Neural crest cell (in vitro differentiated cells): ENCODE data around the gene GDPD5. TPM values are rescaled to one million over a fixed set of nuclear protein-coding genes. Genes with fewer than 3 reads are reported as not detected.
A peak's percentile ranks its signal among the peaks of the same experiment; 100 is the strongest.

Experiments
- DNase-seq: peaks from one replicate; pipeline ENCODE4 v3.0.0; 2021; ENCODE audit warnings: low read depth, mixed read lengths, low spot score
- H3K27ac Mint-ChIP-seq: one replicate; pipeline ENCODE4 v1.8.0; 2021; ENCODE audit warnings: mild to moderate bottlenecking, mixed read lengths; ENCODE audit not compliant: unreplicated experiment
- H3K27me3 Mint-ChIP-seq: 2 replicates; pipeline ENCODE4 v1.8.0; 2021; ENCODE audit warnings: low read depth, mild to moderate bottlenecking, mixed read lengths
- H3K36me3 Mint-ChIP-seq: 2 replicates; pipeline ENCODE4 v1.8.0; 2021; ENCODE audit warnings: low read depth, mild to moderate bottlenecking, mixed read lengths
- H3K4me1 Mint-ChIP-seq: 2 replicates; pipeline ENCODE4 v1.8.0; 2021; ENCODE audit warnings: mixed read lengths
- H3K4me3 Mint-ChIP-seq: one replicate; pipeline ENCODE4 v1.8.0; 2021; ENCODE audit warnings: mild to moderate bottlenecking, mixed read lengths
- H3K9me3 Mint-ChIP-seq: 2 replicates; pipeline ENCODE4 v1.8.0; 2021; ENCODE audit warnings: mixed read lengths
- total RNA-seq: library from RNA; stranded (reverse); gene quantifications from 2 replicates; pipeline ENCODE4 v1.2.1, GENCODE V29; 2021
- TF ChIP-seq, protein P1 (sequence below): fragments of 200-600 bp; sonication (generic); conservative IDR thresholded peaks from 2 replicates; pipeline ENCODE4 v1.5.0; 2021; ENCODE audit warnings: antibody characterized with exemption, mild to moderate bottlenecking

GDPD5 gene
- total RNA-seq, 1 donor from 2014 or later, result 13.3 TPM

DNA sequence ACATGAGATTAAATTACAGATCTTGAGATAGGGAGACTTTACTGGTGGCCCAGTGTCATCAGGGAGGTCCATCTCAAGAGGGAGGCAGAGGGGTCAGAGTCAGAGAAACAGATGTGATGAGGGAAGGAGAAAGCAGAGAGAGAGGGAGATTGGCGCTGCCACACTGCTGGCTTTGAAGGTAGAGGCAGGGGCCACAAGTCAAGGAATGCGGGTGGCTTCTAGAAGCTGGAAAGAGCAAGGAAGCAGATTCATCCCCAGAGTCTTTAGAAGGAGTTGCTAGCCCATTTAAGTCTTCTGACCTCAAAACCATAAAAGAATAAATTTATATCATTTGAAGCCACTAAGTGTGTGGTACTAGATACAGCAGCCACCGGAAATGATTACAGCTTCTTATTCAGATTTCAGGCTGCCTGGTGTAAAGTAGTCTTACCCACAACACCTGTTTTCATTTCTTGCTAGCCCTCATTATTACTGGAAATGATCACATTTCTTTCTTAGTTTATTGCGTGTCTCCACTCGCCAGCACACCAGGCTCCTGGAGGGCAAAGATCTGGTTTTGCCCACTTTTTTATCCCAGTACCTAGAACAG is 23.7 kb upstream of the GDPD5 start:
- TF ChIP-seq, protein P1, sequence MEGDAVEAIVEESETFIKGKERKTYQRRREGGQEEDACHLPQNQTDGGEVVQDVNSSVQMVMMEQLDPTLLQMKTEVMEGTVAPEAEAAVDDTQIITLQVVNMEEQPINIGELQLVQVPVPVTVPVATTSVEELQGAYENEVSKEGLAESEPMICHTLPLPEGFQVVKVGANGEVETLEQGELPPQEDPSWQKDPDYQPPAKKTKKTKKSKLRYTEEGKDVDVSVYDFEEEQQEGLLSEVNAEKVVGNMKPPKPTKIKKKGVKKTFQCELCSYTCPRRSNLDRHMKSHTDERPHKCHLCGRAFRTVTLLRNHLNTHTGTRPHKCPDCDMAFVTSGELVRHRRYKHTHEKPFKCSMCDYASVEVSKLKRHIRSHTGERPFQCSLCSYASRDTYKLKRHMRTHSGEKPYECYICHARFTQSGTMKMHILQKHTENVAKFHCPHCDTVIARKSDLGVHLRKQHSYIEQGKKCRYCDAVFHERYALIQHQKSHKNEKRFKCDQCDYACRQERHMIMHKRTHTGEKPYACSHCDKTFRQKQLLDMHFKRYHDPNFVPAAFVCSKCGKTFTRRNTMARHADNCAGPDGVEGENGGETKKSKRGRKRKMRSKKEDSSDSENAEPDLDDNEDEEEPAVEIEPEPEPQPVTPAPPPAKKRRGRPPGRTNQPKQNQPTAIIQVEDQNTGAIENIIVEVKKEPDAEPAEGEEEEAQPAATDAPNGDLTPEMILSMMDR, result no peak
- Mint-ChIP-seq H3K27ac (peak overlapping the region; percentile 47), H3K4me3 (no peak overlapping the region), H3K4me1 (peaks cover 27% of the 10 kb centered on the region), H3K9me3 (no peaks in the 10 kb centered on the region), H3K27me3 (no peaks in the 10 kb centered on the region), H3K36me3 (no peaks in the 10 kb centered on the region)
- no peak for DNase-seq

DNA sequence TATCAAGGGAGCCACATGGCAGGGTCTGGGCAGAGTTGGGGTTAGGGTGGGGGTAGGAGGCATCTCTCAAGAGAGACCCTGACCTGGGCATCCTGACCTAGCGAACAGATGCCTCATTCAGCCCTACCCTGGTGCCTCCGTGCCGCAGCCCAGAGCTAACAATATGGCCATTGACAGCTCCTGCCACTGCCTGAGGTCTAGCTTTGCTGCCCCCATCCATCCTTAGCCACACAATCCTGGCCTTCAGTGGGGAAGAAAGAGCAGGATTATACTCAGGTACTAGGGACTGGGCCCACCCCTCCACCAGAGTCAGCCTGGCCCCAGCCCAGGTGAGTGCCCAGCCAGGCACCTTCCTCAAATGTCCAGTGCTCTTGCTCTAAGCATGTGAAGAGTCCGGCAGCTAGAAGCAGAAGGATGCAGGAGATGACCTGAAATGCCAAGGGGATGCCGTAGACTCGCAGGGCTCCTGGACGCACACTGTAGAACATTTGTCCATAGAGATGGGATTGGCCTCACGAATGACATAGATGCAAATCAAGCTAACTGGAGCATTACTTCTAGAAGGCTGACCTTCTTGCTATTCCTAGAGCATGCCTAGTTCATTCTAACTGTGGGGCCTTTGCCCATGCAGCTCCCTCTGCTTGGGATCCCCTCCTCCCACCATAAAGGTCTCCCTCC is 23.0 kb upstream of the GDPD5 start:
- DNase-seq, result no peak
- Mint-ChIP-seq H3K27me3 (no peaks in the 10 kb centered on the region), H3K4me3 (no peak overlapping the region), H3K9me3 (no peaks in the 10 kb centered on the region), H3K4me1 (peaks cover 21% of the 10 kb centered on the region), H3K36me3 (no peaks in the 10 kb centered on the region), H3K27ac (peak overlapping the region; percentile 47)
- TF ChIP-seq, protein P1, result no peak

DNA sequence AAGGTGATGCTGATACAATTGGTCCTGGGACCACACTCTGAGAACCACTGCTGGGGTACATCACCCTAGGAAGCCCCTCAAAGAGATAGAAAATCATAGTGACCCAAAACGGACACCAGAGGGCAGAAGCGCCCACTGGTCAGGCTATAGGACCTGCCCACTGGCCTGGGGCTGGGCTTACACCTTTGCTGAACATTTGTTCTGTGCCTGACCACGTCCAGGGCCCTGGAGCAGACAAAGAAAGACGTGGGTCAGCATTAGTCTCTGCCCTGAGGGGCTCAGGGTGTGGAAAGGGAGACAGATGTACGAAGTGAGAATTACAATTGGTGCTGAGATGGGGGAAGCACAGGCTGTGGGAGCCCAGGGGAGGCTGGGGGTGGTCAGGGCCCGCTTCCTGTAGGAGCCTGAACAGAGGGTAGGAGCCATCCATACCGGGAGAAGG is 21.9 kb upstream of the GDPD5 start:
- TF ChIP-seq, protein P1, result peak; percentile 89
- Mint-ChIP-seq H3K27me3 (no peaks in the 10 kb centered on the region), H3K4me1 (peaks cover 21% of the 10 kb centered on the region), H3K4me3 (peak overlapping the region; percentile 36), H3K27ac (peak overlapping the region; percentile 96), H3K36me3 (no peaks in the 10 kb centered on the region), H3K9me3 (no peaks in the 10 kb centered on the region)
- DNase-seq, result peak; percentile 75

DNA sequence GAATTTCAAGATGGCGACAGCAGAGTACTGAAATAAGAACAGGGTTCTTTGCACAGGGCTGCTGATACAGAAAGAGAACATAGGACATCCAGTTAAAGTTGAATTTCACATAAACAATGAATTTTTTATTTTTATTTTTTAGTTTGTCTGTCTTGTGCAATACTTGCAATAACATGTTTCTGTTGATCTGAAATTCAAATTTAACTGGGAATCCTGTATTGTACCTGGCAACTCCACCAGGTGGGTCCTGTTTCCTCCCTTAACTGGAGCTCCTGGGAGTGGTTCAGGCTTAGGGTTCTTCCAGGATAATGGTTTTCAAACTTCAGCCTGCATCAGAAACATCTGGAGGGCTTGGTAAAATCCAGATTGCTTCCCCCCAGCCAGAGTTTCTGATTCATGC is 21.4 kb upstream of the GDPD5 start:
- H3K36me3 Mint-ChIP-seq, result no peaks in the 10 kb centered on the region
- no peak for DNase-seq
- H3K4me1 Mint-ChIP-seq, result peaks cover 21% of the 10 kb centered on the region
- H3K27me3 Mint-ChIP-seq, result no peaks in the 10 kb centered on the region
- TF ChIP-seq, protein P1, result no peak
- H3K9me3 Mint-ChIP-seq, result no peaks in the 10 kb centered on the region
- no peak overlapping the region for H3K27ac Mint-ChIP-seq
- no peak overlapping the region for H3K4me3 Mint-ChIP-seq

DNA sequence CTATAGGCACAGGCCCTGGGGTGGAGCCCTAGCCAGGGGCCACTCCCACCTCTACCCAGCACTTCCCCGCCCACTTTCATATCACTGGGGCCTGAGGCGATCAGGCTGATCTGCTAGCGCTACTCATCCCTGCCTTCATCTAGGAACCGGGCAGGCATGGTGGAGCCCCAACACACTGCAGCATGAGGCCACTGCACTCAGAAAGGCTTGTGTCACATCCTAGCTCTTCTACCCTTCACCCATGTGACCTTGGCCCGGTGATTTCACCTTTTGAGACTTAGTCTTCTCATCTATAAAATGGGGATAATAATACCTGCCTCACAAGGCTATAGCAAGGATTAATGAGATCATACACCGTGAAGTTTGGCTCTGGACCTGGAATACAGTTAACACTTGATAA is 18.1 kb upstream of the GDPD5 start:
- H3K4me3 Mint-ChIP-seq, result no peak overlapping the region
- no peaks in the 10 kb centered on the region for H3K27me3 Mint-ChIP-seq
- H3K27ac Mint-ChIP-seq, result no peak overlapping the region
- TF ChIP-seq, protein P1, result no peak
- no peaks in the 10 kb centered on the region for H3K9me3 Mint-ChIP-seq
- H3K36me3 Mint-ChIP-seq, result no peaks in the 10 kb centered on the region
- no peak for DNase-seq
- peaks cover 22% of the 10 kb centered on the region for H3K4me1 Mint-ChIP-seq
